Pancreas (tissue), 10 donors: Measurements from ENCODE around the gene MRGPRX1. TPM values are rescaled to one million over a fixed set of nuclear protein-coding genes. Genes with fewer than 3 reads are reported as not detected.

Experiments used
- ATAC-seq, 4 donors: fragments of 200-7000 bp; cut with Tn5 transposase; one replicate each; pipeline versions ENCODE4 v1.8.0 to v1.9.1; 2020; ENCODE audit warnings: mild to moderate bottlenecking in 4 of 4, moderate library complexity in 4 of 4
- DNase-seq, 6 donors: peaks; one replicate each; pipeline ENCODE4 v3.0.0-alpha.2; 2020
- FAIRE-seq: peaks from 2 replicates; lab custom pipeline; 2012; peaks lifted over from hg19 to GRCh38; lab: Jason Lieb, UNC
- H3K27ac ChIP-seq, 4 donors: fragments of 200-600 bp; sonication (generic); 1 replicate in 3 of 4; 2 replicates in 1 of 4; pipeline versions ENCODE4 v1.5.0 to v1.8.0; 2020
- H3K27me3 ChIP-seq, 4 donors: fragments of 200-600 bp; one replicate each; pipeline ENCODE4 v1.8.0; 2021
- H3K36me3 ChIP-seq, 3 donors: fragments of 200-600 bp; sonication (generic) in 1 of 3; one replicate each; pipeline versions ENCODE4 v1.5.0 to v1.8.0; 2020 to 2021
- H3K4me1 ChIP-seq, 3 donors: fragments of 200-600 bp; one replicate each; pipeline ENCODE4 v1.8.0; 2021
- H3K4me3 ChIP-seq, 4 donors: fragments of 200-600 bp; sonication (generic) in 2 of 4; one replicate each; pipeline versions ENCODE4 v1.5.0 to v1.8.0; 2020 to 2021
- H3K9me3 ChIP-seq, 4 donors: fragments of 200-600 bp; one replicate each; pipeline ENCODE4 v1.8.0; 2021
- CTCF ChIP-seq, 4 donors: fragments of 200-600 bp; sonication (generic) in 3 of 4; IDR thresholded peaks; one replicate each; pipeline versions ENCODE4 v1.5.0 to v1.8.0; 2021; ENCODE audit warnings: antibody characterized with exemption in 4 of 4
- WGBS, 2 donors: extraction: QIAGEN DNeasy Blood & Tissue Kit; methylation state at CpG; one replicate each; pipeline ENCODE4 v1.1.7; 2013; 5-methylcytosine and 5-hydroxymethylcytosine counted together
- intact Hi-C, 3 donors: fragments of 100-400 bp; cut with DNase I; formaldehyde crosslinking; loops; one replicate each; pipeline versions ENCODE4 v1.11.1 to v1.14.2; 2022
- polyA plus RNA-seq, 2 donors: library from polyadenylated mRNA; stranded (reverse); fragments of 200-250 nt; gene quantifications; one replicate each; pipeline ENCODE4 v1.2.3, GENCODE V29; 2013
- total RNA-seq, 6 donors: library from RNA; stranded (reverse); fragmentation: NEBNext Ultra II Directional in 4 of 6; extraction: Animal tissue kit (Norgen Biotek cat#: 25700) in 4 of 6; gene quantifications; one replicate each; pipeline versions ENCODE4 v1.2.1 to v1.2.4, GENCODE V29; 2021 to 2023
- donor health status: healthy with polysubstance abuse.
- donor health status: DM: no; HTN: no; CAD: no; lungs with moderate emphysema.
- donor health status: DM: no; HTN: no; CAD: no.
- donor health status: control.
- donor health status: control.
- donor health status: Bipolar disorder and iron deficiency.
- donor health status: DM: yes; HTN: yes; CAD: no.
- donor health status: DM: no; HTN: no; CAD: no.
- donor health status: DM: no; HTN: no; CAD: no.
- donor health status: DM: yes; HTN: yes; CAD: no.

Gene MRGPRX1
- total and polyA plus RNA-seq, 8 donors, result 0.07 TPM; not detected in 7

- WGBS, 2 donors, result 76 to 83% methylated on average over 16 of the region's 16 CpGs
- FAIRE-seq (no peak), DNase-seq (peak in 1 of 6 donors; percentile 19), ATAC-seq (no peak)
- intact Hi-C loops, result no loop called here
- no peaks in the 10 kb centered on the region for H3K4me1 ChIP-seq
- no peak overlapping the region for H3K27ac ChIP-seq
- no peaks in the 10 kb centered on the region for H3K9me3 ChIP-seq
- H3K4me3 ChIP-seq, result no peak overlapping the region
- no peaks in the 10 kb centered on the region for H3K27me3 ChIP-seq
- no peak for TF ChIP-seq CTCF (IDR thresholded peaks at IDR 0.05)
- H3K36me3 ChIP-seq, result no peaks in the 10 kb centered on the region
These were observed 33.1 kb upstream of the MRGPRX1 start for GRCh38 chr11:18972336-18972735.

- TF ChIP-seq CTCF (IDR thresholded peaks at IDR 0.05), result no peak
- Histone ChIP-seq H3K4me1 (no peaks in the 10 kb centered on the region), H3K4me3 (no peak overlapping the region), H3K9me3 (no peaks in the 10 kb centered on the region), H3K27me3 (no peaks in the 10 kb centered on the region), H3K36me3 (no peaks in the 10 kb centered on the region), H3K27ac (no peak overlapping the region)
- FAIRE-seq (no peak), ATAC-seq (no peak), DNase-seq (no peak)
- WGBS, 2 donors, result 52 to 63% methylated on average over 3 of the region's 3 CpGs
- intact Hi-C loops, result no loop called here
These were observed 30.5 kb upstream of the MRGPRX1 start for GRCh38 chr11:18969720-18970119.

- ATAC-seq (no peak), FAIRE-seq (no peak), DNase-seq (no peak)
- no peak overlapping the region for H3K4me3 ChIP-seq
- WGBS, 2 donors, result 19 to 28% methylated on average over 1 of the region's 1 CpG
- intact Hi-C loops, result no loop called here
- TF ChIP-seq CTCF (IDR thresholded peaks at IDR 0.05), result no peak
- H3K9me3 ChIP-seq, result no peaks in the 10 kb centered on the region
- no peaks in the 10 kb centered on the region for H3K36me3 ChIP-seq
- H3K27me3 ChIP-seq, result no peaks in the 10 kb centered on the region
- H3K27ac ChIP-seq, result no peak overlapping the region
- no peaks in the 10 kb centered on the region for H3K4me1 ChIP-seq
These were observed 19.2 kb upstream of the MRGPRX1 start for GRCh38 chr11:18958221-18958910.

- Histone ChIP-seq H3K4me3 (no peak overlapping the region), H3K9me3 (no peaks in the 10 kb centered on the region), H3K27me3 (no peaks in the 10 kb centered on the region), H3K4me1 (no peaks in the 10 kb centered on the region), H3K27ac (no peak overlapping the region), H3K36me3 (no peaks in the 10 kb centered on the region)
- DNase-seq, result peak in 1 of 6 donors; percentile 23
- TF ChIP-seq CTCF (IDR thresholded peaks at IDR 0.05), result no peak
- whole genome bisulfite sequencing, 2 donors, result 75 to 84% methylated on average over 16 of the region's 16 CpGs
- ATAC-seq, result no peak
- intact Hi-C loops, result no loop called here
- no peak for FAIRE-seq
These were observed 17.4 kb upstream of the MRGPRX1 start for GRCh38 chr11:18956630-18957029.

DNA sequence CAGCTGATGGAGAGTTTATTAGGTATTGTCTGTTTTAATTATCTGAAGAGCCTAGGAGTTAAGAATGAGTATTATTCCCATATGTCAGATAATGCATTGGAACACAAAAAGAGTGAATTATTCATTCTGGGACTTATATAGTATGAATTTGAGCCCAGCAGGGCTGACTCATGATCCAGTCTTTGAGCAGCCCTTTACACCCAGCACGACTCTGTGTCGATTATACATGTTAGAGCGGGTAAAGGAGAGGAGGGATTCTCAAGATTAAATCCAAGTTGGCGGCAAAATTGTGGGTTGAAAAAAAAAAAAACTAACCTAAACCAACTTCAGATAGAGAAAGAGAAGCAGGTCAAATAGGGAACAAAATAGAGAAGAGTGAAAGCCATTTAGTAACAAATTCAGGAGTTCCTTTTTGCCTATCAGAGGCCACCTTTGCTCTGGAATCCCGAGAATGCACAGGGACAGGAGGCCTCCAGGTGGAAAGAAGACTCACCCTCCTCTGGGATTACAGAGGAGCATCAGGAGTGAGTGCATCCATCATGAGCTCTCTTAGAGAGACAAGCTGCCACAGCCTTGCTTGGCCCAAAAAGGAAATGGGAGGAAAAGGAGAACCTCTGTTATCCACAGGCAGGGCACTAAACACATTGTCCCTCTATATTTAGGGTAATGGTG, 3.1 kb downstream of the MRGPRX1 start:
- H3K9me3 ChIP-seq, result no peaks in the 10 kb centered on the region
- FAIRE-seq (no peak), ATAC-seq (no peak), DNase-seq (no peak)
- H3K36me3 ChIP-seq, result no peaks in the 10 kb centered on the region
- no peaks in the 10 kb centered on the region for H3K27me3 ChIP-seq
- H3K4me1 ChIP-seq, result no peaks in the 10 kb centered on the region
- no peak for TF ChIP-seq CTCF (IDR thresholded peaks at IDR 0.05)
- no peak overlapping the region for H3K27ac ChIP-seq
- 68 to 70% methylated on average over 5 of the region's 5 CpGs for WGBS, 2 donors
- no peak overlapping the region for H3K4me3 ChIP-seq
- intact Hi-C loops, result no loop called here
